Ascending aorta (tissue), 1 donor: ENCODE results near the gene H2BW1. TPM values are rescaled to one million over a fixed set of nuclear protein-coding genes. Genes with fewer than 3 reads are reported as not detected.

ENCODE experiments used
- total RNA-seq: library from RNA; depleted of rRNA; stranded (reverse); fragments of >200 nt; gene quantifications from one replicate; pipeline ENCODE4 v1.1.0, GENCODE V29; 2016

H2BW1 gene
- total RNA-seq, 1 donor from 2014 or later: not detected

Other genes with a start within 250 kb of the H2BW1 start
- gene PLP1, start 236.9 kb downstream of the H2BW1 start, total RNA-seq: 5.9 TPM
- gene RAB9B, start 181.5 kb downstream of the H2BW1 start, total RNA-seq: 0.43 TPM
- gene TMSB15B, start 51.1 kb downstream of the H2BW1 start, total RNA-seq: 0.32 TPM
- gene H2BW2, start 26.2 kb upstream of the H2BW1 start, total RNA-seq: not detected
- gene TMSB15C, start 62.5 kb upstream of the H2BW1 start, total RNA-seq: 0.11 TPM
- gene ZCCHC18, start 98.8 kb upstream of the H2BW1 start, total RNA-seq: 0.21 TPM
- 3.1 TPM for gene SLC25A53, start 143.3 kb upstream of the H2BW1 start, total RNA-seq
- gene FAM199X, start 152.7 kb upstream of the H2BW1 start, total RNA-seq: 10.4 TPM
- not detected for gene ESX1, start 241.2 kb upstream of the H2BW1 start, total RNA-seq